K562 (cell line): Measurements from ENCODE around the gene IRAK2.

ENCODE experiments used
- BACH1 ChIP-seq: fragments of 200-800 bp; sonication (Bioruptor generic); IDR thresholded peaks from 2 replicates; pipeline ENCODE4 v1.6.1; 2016; ENCODE audit warnings: missing genetic modification characterization, missing compliant biosample characterization
- CBFB ChIP-seq: sonication (generic); formaldehyde crosslinking; IDR thresholded peaks from 2 replicates; pipeline ENCODE4 v1.4.0; 2020; ENCODE audit warnings: mild to moderate bottlenecking, missing genetic modification reagents
- CTCF ChIP-seq, 3 experiments: IDR thresholded peaks in 2 of 3; conservative IDR thresholded peaks in 1 of 3; 2 replicates each; pipeline ENCODE4 v1.5.1; 2011 to 2012; ENCODE audit warnings: low read length in 3 of 3, mild to moderate bottlenecking in 3 of 3, control low read depth in 2 of 3, improper control_type of control experiment in 1 of 3, inconsistent platforms in 1 of 3, low read depth in 1 of 3, mixed read lengths in 1 of 3, moderate library complexity in 1 of 3; ENCODE audit not compliant: insufficient read depth in 2 of 3
- PATZ1 ChIP-seq: fragments of 250-450 bp; sonication (Bioruptor Pico); IDR thresholded peaks from 2 replicates; pipeline ENCODE4 v1.5.0; 2020; ENCODE audit warnings: mild to moderate bottlenecking, borderline replicate concordance
- POLR2AphosphoS5 ChIP-seq: IDR thresholded peaks from 2 replicates; pipeline ENCODE4 v1.6.1; 2011; ENCODE audit warnings: mild to moderate bottlenecking, low read depth, low read length, moderate library complexity; ENCODE audit not compliant: control insufficient read depth, insufficient read depth
- POLR3G ChIP-seq: IDR thresholded peaks from 2 replicates; pipeline ENCODE4 v1.6.1; 2011; ENCODE audit not compliant: insufficient read length, insufficient replicate concordance; ENCODE audit errors: extremely low read depth
- SP2 ChIP-seq: IDR thresholded peaks from 2 replicates; pipeline ENCODE4 v1.6.1; 2011; ENCODE audit warnings: mild to moderate bottlenecking, low read depth, low read length, moderate library complexity; ENCODE audit not compliant: poor library complexity, severe bottlenecking; ENCODE audit errors: extremely low read depth
- TCF3 ChIP-seq: sonication (generic); formaldehyde crosslinking; IDR thresholded peaks from 2 replicates; pipeline ENCODE4 v1.4.0; 2020; ENCODE audit warnings: mild to moderate bottlenecking, missing genetic modification reagents
- TSC22D4 ChIP-seq: fragments of 450-650 bp; IDR thresholded peaks from 2 replicates; pipeline ENCODE4 v1.6.1; 2016; ENCODE audit warnings: missing genetic modification characterization, missing biosample characterization, control low read depth
- ZFP36 ChIP-seq: fragments of 150-350 bp; IDR thresholded peaks from 2 replicates; pipeline ENCODE4 v1.6.1; 2018; ENCODE audit warnings: low read length, low read depth; ENCODE audit not compliant: partially characterized antibody
- ZNF699 ChIP-seq: fragments of 250-450 bp; sonication (Bioruptor Pico); IDR thresholded peaks from 2 replicates; pipeline ENCODE4 v1.8.0; 2021; ENCODE audit warnings: mild to moderate bottlenecking, moderate library complexity; ENCODE audit not compliant: insufficient replicate concordance

GRCh38 chr3:10177737-10178136, 13.0 kb downstream of the IRAK2 start:
- TF ChIP-seq CBFB (CRISPR knock-in tag): no peak
- no peak for TF ChIP-seq TCF3 (CRISPR knock-in tag)
- no peak for TF ChIP-seq CTCF (IDR thresholded peaks at IDR 0.05 in 2 of 3, conservative IDR thresholded peaks at IDR 0.05 in 1 of 3; ENCODE audit: insufficient read depth in 2 of 3, low read depth in 1 of 3, low read length in 3 of 3)
- TF ChIP-seq BACH1 (tag): no peak
- no peak for TF ChIP-seq PATZ1
- no peak for TF ChIP-seq POLR2AphosphoS5
- TF ChIP-seq SP2: no peak
- TF ChIP-seq ZFP36: no peak
- no peak for TF ChIP-seq ZNF699 (CRISPR knock-in tag)
- TF ChIP-seq POLR3G: no peak
- no peak for TF ChIP-seq TSC22D4 (tag)
